HAP-1 (cell line): ENCODE data around the gene L3MBTL3.
A peak's percentile ranks its signal among the peaks of the same experiment; 100 is the strongest.

Experiments
- DNase-seq, 2 experiments: peaks; one replicate each; pipeline ENCODE4 v3.0.0-alpha.2; 2016 to 2020; ENCODE audit warnings: low spot score in 2 of 2
- H3K27me3 ChIP-seq: fragments of 250-450 bp; sonication (Bioruptor Pico); 2 replicates; pipeline ENCODE4 v1.5.1; 2020; ENCODE audit warnings: low read depth, mild to moderate bottlenecking, moderate library complexity
- H3K36me3 ChIP-seq: fragments of 250-450 bp; sonication (Bioruptor Pico); replicated peaks from 2 replicates; pipeline ENCODE4 v1.5.1; 2020; ENCODE audit warnings: mild to moderate bottlenecking
- H3K4me1 ChIP-seq: fragments of 250-450 bp; sonication (Bioruptor Pico); 2 replicates; pipeline ENCODE4 v1.5.1; 2020; ENCODE audit warnings: mild to moderate bottlenecking
- H3K4me3 ChIP-seq: fragments of 250-450 bp; sonication (Bioruptor Pico); 2 replicates; pipeline ENCODE4 v1.5.1; 2020; ENCODE audit warnings: mild to moderate bottlenecking, moderate library complexity
- H3K9me3 ChIP-seq: fragments of 250-450 bp; sonication (Bioruptor Pico); 2 replicates; pipeline ENCODE4 v1.5.1; 2020; ENCODE audit warnings: mild to moderate bottlenecking, moderate library complexity
- in situ Hi-C: fragments of 300-500 bp; cut with MboI; formaldehyde crosslinking; loops from 3 replicates; pipeline ENCODE4 v1.14.3; 2020; ENCODE audit warnings: low sequenced_read_pairs, inconsistent platforms, mixed read lengths

L3MBTL3 gene

DNA sequence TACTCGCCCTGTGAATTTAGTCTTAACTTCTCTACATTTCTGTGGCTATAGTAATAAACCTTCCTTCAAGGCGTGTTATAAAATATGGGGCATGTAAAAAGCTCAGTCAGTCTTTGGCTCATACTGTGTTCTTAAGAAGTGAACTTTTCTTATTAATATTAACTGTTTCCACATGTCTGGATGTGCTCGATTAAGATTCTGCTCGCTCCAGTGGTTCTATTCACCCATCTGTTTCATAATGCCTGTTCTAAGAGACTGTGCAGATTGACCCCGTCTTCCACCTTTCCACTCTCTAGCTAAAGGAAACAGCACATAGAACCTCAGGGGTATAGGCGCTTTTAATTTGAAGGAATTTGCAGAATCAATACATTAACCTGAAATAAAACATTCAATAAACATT lies 99.9 kb downstream of the L3MBTL3 start:
- no peak overlapping the region for H3K4me3 ChIP-seq
- no peaks in the 10 kb centered on the region for H3K9me3 ChIP-seq
- no peaks in the 10 kb centered on the region for H3K4me1 ChIP-seq
- no peaks in the 10 kb centered on the region for H3K27me3 ChIP-seq
- no peaks in the 10 kb centered on the region for H3K36me3 ChIP-seq
- no peak for DNase-seq
- in situ Hi-C loops = no loop called here

GRCh38 chr6:130119211-130119610 lies 100.8 kb downstream of the L3MBTL3 start:
- H3K36me3 ChIP-seq = no peaks in the 10 kb centered on the region
- in situ Hi-C loops = no loop called here
- no peak overlapping the region for H3K4me3 ChIP-seq

DNA sequence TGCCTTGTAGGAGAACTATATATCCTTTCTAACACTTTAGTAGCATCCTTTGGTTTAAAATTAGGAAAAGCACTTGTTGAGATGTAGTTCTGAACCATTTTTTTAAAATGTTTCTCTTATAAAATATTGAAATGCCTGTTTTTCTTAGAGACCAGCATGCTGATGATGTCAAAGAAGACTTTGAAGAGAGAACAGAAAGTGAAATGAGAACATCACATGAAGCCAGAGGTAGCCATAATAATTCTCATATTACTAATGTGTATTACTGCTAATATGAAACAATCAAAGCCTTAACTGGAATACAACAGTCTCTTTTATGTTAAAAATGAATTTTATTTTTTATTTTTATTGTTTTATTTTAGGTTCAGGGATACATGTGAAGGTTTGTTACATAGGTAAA lies 102.3 kb downstream of the L3MBTL3 start:
- H3K36me3 ChIP-seq = no peaks in the 10 kb centered on the region
- no peaks in the 10 kb centered on the region for H3K27me3 ChIP-seq
- in situ Hi-C loops = no loop called here
- DNase-seq = no peak
- H3K9me3 ChIP-seq = no peaks in the 10 kb centered on the region
- H3K4me1 ChIP-seq = no peaks in the 10 kb centered on the region
- H3K4me3 ChIP-seq = no peak overlapping the region

More at GRCh38 chr6:130119211-130119610, 100.8 kb downstream of the L3MBTL3 start:
- Histone ChIP-seq H3K4me1 (no peaks in the 10 kb centered on the region), H3K27me3 (no peaks in the 10 kb centered on the region), H3K9me3 (no peaks in the 10 kb centered on the region)
- DNase-seq = no peak

DNA sequence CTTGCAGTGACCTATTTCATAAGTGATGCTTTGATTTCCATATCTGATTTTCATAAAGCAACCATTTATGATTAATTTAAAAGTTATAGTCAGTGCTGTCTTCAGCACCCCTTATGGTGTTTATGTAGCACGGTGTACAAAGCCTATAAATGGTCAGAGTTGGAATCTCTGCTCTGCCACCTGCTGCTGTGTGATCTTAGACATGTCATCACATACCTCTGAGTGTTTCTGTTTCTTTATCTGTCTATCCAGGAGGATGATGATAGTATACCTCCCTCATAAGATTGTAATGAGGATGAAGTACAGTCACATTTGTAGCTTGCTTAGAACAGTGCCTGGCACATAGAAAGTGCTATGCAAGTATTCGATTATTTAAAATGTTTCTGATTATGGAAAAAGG lies 103.9 kb downstream of the L3MBTL3 start:
- Histone ChIP-seq H3K27me3 (no peaks in the 10 kb centered on the region), H3K4me1 (peaks cover 4% of the 10 kb centered on the region), H3K9me3 (no peaks in the 10 kb centered on the region), H3K4me3 (no peak overlapping the region), H3K36me3 (no peaks in the 10 kb centered on the region)
- no peak for DNase-seq
- in situ Hi-C loops = no loop called here

DNA sequence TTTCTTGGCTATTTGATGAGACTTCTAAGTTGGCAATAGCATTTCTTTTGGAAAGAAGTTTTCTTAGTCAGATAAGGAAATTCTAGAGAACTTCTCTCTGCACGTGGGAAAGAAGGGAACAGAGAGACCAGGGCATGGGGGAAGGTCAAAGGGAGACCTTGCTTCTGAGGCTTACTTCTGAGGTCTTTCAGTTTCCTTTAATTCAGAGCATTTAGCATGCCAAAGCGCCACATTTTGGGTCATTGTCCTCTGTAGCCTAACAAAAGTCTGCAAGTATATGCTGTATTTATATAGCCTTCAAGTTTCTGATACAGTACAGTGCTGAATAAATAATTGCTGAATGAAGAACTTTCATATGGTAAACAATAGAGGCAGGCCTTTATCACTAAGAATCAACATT lies 108.8 kb downstream of the L3MBTL3 start:
- Histone ChIP-seq H3K27me3 (no peaks in the 10 kb centered on the region), H3K4me1 (peaks cover 19% of the 10 kb centered on the region), H3K9me3 (no peaks in the 10 kb centered on the region), H3K4me3 (no peak overlapping the region), H3K36me3 (no peaks in the 10 kb centered on the region)
- in situ Hi-C loops = no loop called here
- DNase-seq = peak; percentile 54 to 57

DNA sequence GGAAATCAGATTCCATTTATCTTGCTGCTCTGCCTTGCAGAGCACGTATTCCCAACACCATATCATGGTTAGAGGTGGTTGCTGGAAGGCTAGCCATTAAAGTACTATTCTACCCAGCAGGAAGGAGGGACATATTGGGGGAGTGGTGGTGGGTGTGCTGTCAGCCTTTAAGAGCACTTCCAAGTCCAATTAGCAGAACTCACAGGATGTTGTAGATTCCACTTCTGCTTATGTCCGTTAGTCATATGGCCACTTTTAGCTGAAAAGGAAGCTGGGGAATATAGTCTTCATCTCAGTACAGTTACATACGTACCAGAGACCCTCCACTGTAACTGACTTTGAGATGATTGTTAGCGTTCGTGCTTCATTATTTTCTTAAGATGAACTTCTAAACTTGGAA lies 109.9 kb downstream of the L3MBTL3 start:
- Histone ChIP-seq H3K4me3 (no peak overlapping the region), H3K9me3 (no peaks in the 10 kb centered on the region), H3K36me3 (no peaks in the 10 kb centered on the region), H3K4me1 (peaks cover 20% of the 10 kb centered on the region), H3K27me3 (no peaks in the 10 kb centered on the region)
- in situ Hi-C loops = no loop called here
- DNase-seq = no peak

DNA sequence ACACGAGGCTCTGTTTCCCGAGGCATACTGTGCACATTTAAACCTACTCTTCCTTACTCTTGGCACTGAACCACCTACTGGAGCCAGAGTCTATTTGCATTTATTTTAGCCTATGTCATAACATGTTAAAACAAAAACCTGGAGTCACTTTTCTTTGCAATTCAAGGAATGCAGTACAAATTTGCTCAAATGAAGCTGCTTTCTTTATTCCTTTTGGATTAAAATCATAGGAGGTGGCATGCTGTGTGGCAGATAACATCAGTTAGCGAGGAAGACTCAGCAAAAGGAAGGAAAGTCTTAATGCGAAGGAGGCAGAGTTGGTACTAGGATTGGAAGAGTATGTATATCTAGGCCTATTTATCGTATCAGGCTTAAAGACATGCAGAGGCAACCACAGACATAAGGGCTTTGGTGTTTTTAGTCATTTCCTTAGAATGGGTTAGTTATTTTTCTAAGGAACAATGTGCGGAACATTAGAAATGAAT lies 111.4 kb downstream of the L3MBTL3 start:
- in situ Hi-C loops = no loop called here
- no peak for DNase-seq
- H3K9me3 ChIP-seq = no peaks in the 10 kb centered on the region
- H3K36me3 ChIP-seq = no peaks in the 10 kb centered on the region
- no peaks in the 10 kb centered on the region for H3K27me3 ChIP-seq
- no peak overlapping the region for H3K4me3 ChIP-seq
- H3K4me1 ChIP-seq = peaks cover 20% of the 10 kb centered on the region

- H3K4me1 ChIP-seq = peaks cover 15% of the 10 kb centered on the region
- H3K27me3 ChIP-seq = no peaks in the 10 kb centered on the region
- in situ Hi-C loops = no loop called here
- no peaks in the 10 kb centered on the region for H3K36me3 ChIP-seq
- no peak for DNase-seq
- H3K4me3 ChIP-seq = no peak overlapping the region
- no peaks in the 10 kb centered on the region for H3K9me3 ChIP-seq
Observed at GRCh38 chr6:130132286-130132701, 113.9 kb downstream of the L3MBTL3 start.

DNA sequence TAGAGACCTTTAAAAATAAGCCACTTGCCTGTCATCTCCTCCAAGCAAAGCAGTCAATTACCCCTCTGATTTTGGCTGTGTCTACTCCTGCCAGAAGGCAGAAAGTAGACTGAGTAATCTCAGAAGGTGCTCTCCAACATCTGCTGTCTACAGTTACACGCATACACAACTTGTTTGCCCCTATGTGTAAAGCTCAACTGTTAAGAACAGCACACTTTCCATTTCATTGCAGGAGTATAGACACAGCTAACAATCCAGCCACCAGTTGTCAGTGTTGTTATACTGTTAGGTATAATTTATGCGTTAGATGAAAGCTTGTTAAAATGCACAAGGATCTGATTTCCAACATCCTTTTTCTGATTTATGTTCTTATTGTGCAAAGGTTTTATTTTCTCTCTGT lies 116.2 kb downstream of the L3MBTL3 start:
- Histone ChIP-seq H3K9me3 (no peaks in the 10 kb centered on the region), H3K27me3 (no peaks in the 10 kb centered on the region), H3K4me1 (peaks cover 7% of the 10 kb centered on the region; the same call in 1 of the 2 replicates), H3K36me3 (no peaks in the 10 kb centered on the region), H3K4me3 (no peak overlapping the region)
- DNase-seq = no peak
- in situ Hi-C loops = no loop called here

DNA sequence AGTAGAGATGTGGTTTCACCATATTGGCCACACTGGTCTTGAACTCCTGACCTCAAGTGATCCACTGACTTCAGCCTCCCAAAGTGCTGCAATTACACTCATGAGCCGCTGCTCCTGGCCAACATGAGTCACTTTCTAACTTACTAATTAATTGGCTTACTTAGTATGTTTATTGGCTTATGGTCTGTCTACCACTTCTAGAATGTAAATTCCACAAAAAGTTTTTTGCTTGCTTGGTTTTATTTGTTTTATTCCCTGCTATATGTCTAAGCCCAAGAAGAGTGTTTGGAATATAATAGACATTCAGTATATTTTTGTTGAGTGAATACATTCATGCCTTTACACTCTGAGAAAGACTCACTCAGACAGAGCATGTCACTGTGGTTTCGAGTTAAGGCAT lies 118.4 kb downstream of the L3MBTL3 start:
- Histone ChIP-seq H3K27me3 (no peaks in the 10 kb centered on the region), H3K9me3 (no peaks in the 10 kb centered on the region), H3K4me3 (no peak overlapping the region), H3K36me3 (no peaks in the 10 kb centered on the region), H3K4me1 (peaks cover 3% of the 10 kb centered on the region; the same call in 1 of the 2 replicates)
- in situ Hi-C loops = no loop called here
- no peak for DNase-seq

DNA sequence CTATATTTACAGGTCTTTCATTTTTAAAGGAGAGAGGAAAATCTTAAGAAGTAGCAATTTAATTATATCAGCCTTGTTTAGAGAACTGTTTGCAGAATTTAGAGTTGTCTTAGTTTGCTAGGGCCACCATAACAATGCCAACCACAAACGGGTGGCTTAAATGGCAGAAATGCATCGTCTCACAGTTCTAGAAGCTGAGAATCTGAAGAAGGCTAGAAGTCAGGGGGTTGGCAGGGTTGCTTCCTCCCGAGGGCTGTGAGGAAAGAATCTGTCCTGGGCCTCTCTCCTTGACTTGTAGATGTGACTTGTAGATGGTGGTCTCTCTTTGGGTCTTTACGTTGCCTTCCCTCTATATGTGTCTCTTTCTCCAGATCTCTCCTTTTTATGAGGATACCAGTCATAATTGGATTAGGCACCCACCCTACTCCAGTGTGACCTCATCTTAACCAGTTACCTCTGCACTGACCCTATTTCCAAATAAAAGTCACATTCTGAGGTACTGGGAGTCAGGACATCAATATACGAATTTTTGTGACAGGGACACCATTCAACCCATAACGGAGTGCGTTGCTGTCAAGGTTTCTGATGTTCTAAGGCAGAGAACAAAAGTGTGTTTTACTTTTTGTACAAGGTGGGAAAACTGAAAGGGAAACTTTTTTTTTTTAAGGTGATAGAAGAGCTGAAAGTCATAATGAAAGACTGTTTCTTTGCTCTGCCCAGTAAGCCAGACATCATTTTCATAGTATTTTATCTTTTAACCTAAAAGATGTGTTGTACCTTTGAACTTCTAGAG lies 119.9 kb downstream of the L3MBTL3 start:
- Histone ChIP-seq H3K4me3 (no peak overlapping the region), H3K27me3 (no peaks in the 10 kb centered on the region), H3K4me1 (no peaks in the 10 kb centered on the region), H3K36me3 (no peaks in the 10 kb centered on the region), H3K9me3 (no peaks in the 10 kb centered on the region)
- DNase-seq = no peak
- in situ Hi-C loops = no loop called here

GRCh38 chr6:130138909-130139242 lies 120.5 kb downstream of the L3MBTL3 start:
- DNase-seq = no peak
- Histone ChIP-seq H3K9me3 (no peaks in the 10 kb centered on the region), H3K4me1 (no peaks in the 10 kb centered on the region), H3K4me3 (no peak overlapping the region), H3K36me3 (no peaks in the 10 kb centered on the region), H3K27me3 (no peaks in the 10 kb centered on the region)
- in situ Hi-C loops = no loop called here

GRCh38 chr6:130140084-130140483 lies 121.7 kb downstream of the L3MBTL3 start:
- no peak overlapping the region for H3K4me3 ChIP-seq

GRCh38 chr6:130143709-130144108 lies 125.3 kb downstream of the L3MBTL3 start:
- no peak overlapping the region for H3K4me3 ChIP-seq
- H3K9me3 ChIP-seq = no peaks in the 10 kb centered on the region
- in situ Hi-C loops = no loop called here
- no peaks in the 10 kb centered on the region for H3K27me3 ChIP-seq
- DNase-seq = no peak
- no peaks in the 10 kb centered on the region for H3K36me3 ChIP-seq
- H3K4me1 ChIP-seq = no peaks in the 10 kb centered on the region

More at GRCh38 chr6:130140084-130140483, 121.7 kb downstream of the L3MBTL3 start:
- H3K27me3 ChIP-seq = no peaks in the 10 kb centered on the region
- H3K36me3 ChIP-seq = no peaks in the 10 kb centered on the region
- no peaks in the 10 kb centered on the region for H3K4me1 ChIP-seq
- no peak for DNase-seq
- H3K9me3 ChIP-seq = no peaks in the 10 kb centered on the region
- in situ Hi-C loops = no loop called here

DNA sequence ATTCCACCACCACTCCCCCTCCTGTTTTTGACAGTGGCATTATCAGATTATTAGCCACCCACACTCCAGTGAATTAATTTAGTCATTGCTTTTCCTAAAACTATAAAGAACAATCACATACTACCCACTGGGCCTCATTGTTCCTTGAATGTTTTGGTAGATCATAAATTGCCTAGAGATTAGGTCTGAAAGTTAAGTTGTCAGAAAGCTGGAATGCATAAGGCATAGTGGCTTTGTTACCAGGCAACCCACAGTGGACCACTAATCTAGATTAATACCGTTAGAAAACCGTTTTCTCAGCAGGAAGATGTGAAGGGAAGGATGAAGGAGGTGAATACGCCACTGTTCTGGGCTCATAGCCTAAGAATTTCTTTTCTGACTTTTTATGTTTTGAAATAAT lies 128.7 kb downstream of the L3MBTL3 start:
- Histone ChIP-seq H3K4me3 (no peak overlapping the region), H3K36me3 (no peaks in the 10 kb centered on the region), H3K4me1 (no peaks in the 10 kb centered on the region), H3K27me3 (no peaks in the 10 kb centered on the region), H3K9me3 (no peaks in the 10 kb centered on the region)
- in situ Hi-C loops = no loop called here
- no peak for DNase-seq
